Activated T-cell treated with anti-CD3 and anti-CD28 coated beads, Interleukin-2, amount 50 U/mL, for 4 hours (primary cell): ENCODE data around the gene SCAMP4. TPM values are rescaled to one million over a fixed set of nuclear protein-coding genes. Genes with fewer than 3 reads are reported as not detected.

Experiments
- ATAC-seq, 2 donors: fragments of 200-7000 bp; cut with Tn5 transposase; one replicate each; pipeline ENCODE4 v1.10.0; 2021
- DNase-seq: peaks from one replicate; pipeline ENCODE4 v3.0.0-alpha.2; 2020
- H3K27me3 Mint-ChIP-seq: one replicate; pipeline ENCODE4 v1.8.0; 2021; ENCODE audit warnings: low read depth, mixed read lengths
- H3K36me3 Mint-ChIP-seq: one replicate; pipeline ENCODE4 v1.8.0; 2022; ENCODE audit warnings: mixed read lengths; ENCODE audit not compliant: insufficient read depth
- H3K4me1 Mint-ChIP-seq: one replicate; pipeline ENCODE4 v1.8.0; 2021; ENCODE audit warnings: low read depth, mixed read lengths
- H3K4me3 Mint-ChIP-seq: one replicate; pipeline ENCODE4 v1.8.0; 2021; ENCODE audit warnings: mild to moderate bottlenecking, moderate library complexity, mixed read lengths
- H3K9me3 Mint-ChIP-seq: one replicate; pipeline ENCODE4 v1.8.0; 2021; ENCODE audit warnings: mixed read lengths
- total RNA-seq, 3 donors: library from RNA; stranded (reverse); gene quantifications; one replicate each; pipeline ENCODE4 v1.2.1, GENCODE V29; 2021

Gene SCAMP4, protein sequence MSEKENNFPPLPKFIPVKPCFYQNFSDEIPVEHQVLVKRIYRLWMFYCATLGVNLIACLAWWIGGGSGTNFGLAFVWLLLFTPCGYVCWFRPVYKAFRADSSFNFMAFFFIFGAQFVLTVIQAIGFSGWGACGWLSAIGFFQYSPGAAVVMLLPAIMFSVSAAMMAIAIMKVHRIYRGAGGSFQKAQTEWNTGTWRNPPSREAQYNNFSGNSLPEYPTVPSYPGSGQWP
- 10 to 100 TPM; 37.2 to 40.3 (median 39.4) TPM for total RNA-seq

DNA sequence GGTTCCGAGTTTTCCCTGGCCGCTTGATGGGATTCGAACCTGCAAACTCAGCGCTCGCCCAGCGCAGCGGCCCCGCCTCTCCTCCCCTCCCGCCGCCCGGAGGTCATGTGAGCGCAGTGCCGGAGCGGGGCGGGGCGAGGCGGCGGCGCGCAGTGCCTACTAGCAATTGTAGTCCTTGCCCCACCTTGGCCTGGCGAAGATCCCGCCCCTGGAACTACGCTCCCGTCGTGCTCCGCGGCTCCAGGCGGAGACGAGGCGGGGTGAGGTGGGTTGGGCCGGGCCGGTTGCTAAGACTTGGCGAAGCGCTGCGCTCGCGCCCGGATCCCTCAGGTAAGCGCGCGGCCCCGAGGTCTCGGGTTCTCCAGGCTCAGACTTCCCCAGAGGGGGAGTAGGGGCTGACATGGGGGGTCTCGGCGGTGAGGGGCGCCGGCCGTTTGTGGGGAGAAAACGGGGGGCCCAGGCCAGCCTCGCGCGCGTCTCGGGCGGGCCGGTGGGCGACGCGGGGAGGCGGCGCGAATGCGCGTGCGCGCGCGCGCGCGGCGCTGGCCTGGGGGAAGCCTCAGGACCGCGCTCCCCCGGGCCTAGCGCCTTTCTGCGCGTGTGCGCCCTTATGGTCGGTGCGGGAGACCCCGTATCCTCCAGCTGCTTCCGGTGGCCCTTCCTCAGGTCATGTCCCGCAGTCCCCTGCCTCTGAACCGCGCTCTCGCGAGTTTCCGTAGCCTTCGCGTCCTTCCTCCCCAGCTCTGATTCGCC is at the start of gene SCAMP4, which contains the start of gene ADAT3:
Gene SCAMP4, plus strand, starts transcription at position 290 of the 753 bp plus-strand sequence. CDS start 9,621 bp downstream, outside the sequence.
Gene ADAT3, plus strand, starts transcription at position 290 of the 753 bp plus-strand sequence. CDS start 6,649 bp downstream, outside the sequence.
- peaks cover 30% of the 10 kb centered on the region for H3K4me1 Mint-ChIP-seq
- H3K36me3 Mint-ChIP-seq: no peaks in the 10 kb centered on the region
- no peaks in the 10 kb centered on the region for H3K9me3 Mint-ChIP-seq
- ATAC-seq: peak; percentile 97 to 99
- H3K27me3 Mint-ChIP-seq: no peaks in the 10 kb centered on the region
- DNase-seq: peak; percentile 97
- H3K4me3 Mint-ChIP-seq: peak within 1 kb of the TSS; percentile 88

DNA sequence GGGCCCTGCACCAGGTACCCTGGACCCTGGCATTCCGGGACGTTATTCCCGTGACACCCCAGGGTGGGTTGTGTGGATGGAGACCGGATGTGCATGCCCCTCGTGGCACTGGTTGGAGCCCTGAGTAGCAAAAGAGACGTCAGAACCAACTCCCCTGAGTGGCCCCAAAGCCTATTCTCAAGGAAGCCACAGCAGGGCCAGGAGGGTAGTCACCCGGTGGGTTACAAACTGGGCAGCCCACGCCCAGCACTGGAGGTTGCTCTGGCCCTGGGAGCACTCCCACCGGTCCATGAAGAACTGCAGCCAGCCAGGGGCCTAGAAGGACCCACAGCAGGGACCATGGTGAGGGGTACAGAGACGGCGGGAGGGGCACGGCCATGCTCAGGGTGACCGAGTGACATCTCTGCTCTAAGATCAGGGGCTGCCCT is 49.4 kb upstream of the SCAMP4 start:
- no peak for DNase-seq
- H3K9me3 Mint-ChIP-seq: no peaks in the 10 kb centered on the region
- H3K36me3 Mint-ChIP-seq: peaks cover 2% of the 10 kb centered on the region
- ATAC-seq: peak; percentile 22 to 28
- H3K27me3 Mint-ChIP-seq: no peaks in the 10 kb centered on the region
- peaks cover 59% of the 10 kb centered on the region for H3K4me1 Mint-ChIP-seq
- H3K4me3 Mint-ChIP-seq: peak overlapping the region; percentile 78

DNA sequence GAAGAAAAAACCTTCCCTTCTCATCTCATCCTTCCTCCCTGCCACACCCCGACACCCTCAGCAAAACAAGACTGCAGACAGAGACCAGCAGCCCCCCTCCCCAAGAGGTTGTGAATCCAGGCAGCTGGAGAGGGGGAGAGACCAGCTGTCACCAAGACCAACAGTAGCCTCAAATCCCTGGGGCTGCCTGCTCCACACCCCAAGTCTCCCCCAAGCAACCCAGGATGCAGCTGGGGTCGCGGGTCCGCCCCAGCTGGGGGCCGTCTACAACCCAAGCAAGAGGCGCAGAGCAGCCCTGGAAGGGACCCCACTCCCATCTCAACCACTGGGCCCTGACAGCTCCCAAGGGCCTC is 48.9 kb upstream of the SCAMP4 start:
- no peak for ATAC-seq
- no peaks in the 10 kb centered on the region for H3K9me3 Mint-ChIP-seq
- no peaks in the 10 kb centered on the region for H3K27me3 Mint-ChIP-seq
- DNase-seq: no peak
- peak overlapping the region; percentile 78 for H3K4me3 Mint-ChIP-seq
- H3K4me1 Mint-ChIP-seq: peaks cover 59% of the 10 kb centered on the region
- peaks cover 2% of the 10 kb centered on the region for H3K36me3 Mint-ChIP-seq

DNA sequence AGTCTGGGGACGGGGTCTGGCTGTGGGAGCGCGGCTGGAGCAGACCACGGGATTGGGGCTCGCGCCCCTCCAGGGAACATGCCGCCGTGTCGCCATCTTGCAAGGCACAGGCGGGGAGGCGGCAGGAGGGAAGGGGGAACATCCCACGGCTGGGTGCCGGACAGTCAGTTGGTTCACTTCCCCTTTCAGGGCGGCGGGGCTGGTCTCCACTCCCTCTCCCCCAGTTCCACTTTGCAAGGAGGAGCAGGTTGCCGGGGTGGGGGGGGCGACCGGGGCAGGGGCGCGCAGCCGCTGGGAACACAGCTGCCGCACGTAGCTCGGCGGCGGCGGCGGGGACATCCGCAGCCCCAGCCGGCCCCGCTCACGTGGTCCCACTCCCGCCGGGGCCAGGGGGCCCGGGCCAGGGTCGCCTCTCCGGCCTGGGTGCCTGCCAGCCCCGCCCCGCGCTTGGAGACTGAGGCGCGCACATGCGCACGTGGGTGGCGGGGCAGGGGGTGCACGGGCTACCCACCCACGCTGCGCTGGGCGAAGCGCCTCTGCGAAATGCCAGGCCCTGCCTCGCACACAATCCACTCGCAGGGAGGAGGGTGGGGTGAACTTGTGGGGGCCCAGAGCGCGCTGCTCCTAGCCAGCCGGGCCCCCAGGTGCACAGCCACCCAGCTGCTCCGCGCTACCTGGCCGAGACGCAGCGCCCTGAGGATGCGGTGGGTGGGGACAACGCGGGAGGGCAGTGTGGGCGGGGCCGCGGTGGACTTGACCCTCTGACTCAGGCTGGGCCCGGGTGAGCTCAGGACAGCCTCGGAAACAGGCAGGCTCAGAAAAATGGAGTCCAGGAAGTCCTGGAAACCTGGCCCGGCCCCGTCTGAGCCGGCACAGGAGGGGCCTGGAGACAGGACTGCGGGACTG is 48.2 kb upstream of the SCAMP4 start:
- Mint-ChIP-seq H3K36me3 (peaks cover 2% of the 10 kb centered on the region), H3K9me3 (no peaks in the 10 kb centered on the region), H3K4me1 (peaks cover 63% of the 10 kb centered on the region), H3K4me3 (peak overlapping the region; percentile 78), H3K27me3 (no peaks in the 10 kb centered on the region)
- ATAC-seq: peak; percentile 5
- peak; percentile 63 for DNase-seq

DNA sequence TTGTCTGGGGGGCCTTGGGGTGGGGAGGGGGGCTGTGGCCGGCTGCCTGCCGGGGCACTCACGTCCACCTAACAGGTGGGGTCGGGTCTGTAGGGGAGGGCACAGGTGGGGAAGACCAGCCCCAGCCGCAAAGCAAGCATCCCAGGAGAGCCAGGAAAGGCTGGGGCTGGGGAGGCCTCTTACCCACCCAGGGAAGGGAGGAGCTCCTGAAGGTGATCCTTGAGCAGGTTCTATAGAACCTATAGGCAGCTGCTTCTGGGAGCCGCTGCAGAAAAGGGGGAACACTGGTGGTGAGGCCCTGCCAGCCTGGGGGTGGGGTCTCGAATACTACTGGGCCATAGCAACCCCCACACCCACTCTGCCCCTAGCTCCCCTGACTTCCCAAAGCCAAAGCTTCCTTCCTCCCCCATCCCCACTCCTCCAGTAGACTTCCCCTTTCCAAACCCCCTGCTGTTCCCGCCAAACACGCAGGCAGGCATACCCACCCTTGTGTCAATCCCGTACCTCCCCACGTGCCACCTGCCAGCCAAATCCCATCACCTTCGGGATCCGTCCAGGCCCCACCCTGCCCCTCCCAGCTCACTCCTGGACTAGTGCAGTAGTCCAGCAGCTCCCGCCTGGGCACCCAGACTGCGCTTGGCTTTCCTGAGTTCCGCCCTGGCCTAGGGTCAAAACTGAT is 47.4 kb upstream of the SCAMP4 start:
- no peak for ATAC-seq
- Mint-ChIP-seq H3K4me1 (peaks cover 58% of the 10 kb centered on the region), H3K36me3 (peaks cover 2% of the 10 kb centered on the region), H3K9me3 (no peaks in the 10 kb centered on the region), H3K27me3 (no peaks in the 10 kb centered on the region), H3K4me3 (peak overlapping the region; percentile 66)
- no peak for DNase-seq

DNA sequence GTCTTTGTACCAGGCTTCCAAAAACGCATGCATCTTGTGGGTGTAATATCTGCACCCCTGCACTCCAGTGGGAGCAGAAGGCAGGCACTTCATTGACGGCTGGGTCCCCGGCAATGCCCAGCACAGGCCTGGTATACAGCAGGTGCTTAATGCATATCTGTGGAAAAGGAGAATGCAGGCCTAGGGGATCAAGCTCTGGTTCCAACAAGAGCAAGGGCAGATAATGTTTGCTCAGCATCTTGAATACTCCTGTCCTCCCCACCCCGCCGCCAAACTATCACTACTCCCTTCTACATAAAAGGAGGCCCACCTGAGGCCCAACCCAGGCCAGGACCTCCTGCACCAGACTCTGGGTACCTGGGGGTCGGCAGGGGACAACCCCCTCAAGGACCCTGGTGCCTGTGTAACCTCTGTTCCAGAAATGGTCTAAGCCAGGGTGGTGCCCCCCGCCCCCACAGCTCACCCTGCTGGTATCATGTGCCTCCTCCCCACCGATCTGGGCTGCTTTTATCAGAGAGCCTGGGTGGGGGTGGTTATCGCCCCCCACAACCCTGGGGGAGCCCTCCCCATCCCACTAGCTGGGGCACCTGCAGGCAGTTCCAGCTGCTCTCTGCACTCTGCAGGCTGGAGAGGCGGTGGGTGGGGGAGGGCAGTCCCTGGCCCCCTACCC is 46.7 kb upstream of the SCAMP4 start:
- no peak for DNase-seq
- Mint-ChIP-seq H3K4me1 (peaks cover 52% of the 10 kb centered on the region), H3K27me3 (no peaks in the 10 kb centered on the region)

DNA sequence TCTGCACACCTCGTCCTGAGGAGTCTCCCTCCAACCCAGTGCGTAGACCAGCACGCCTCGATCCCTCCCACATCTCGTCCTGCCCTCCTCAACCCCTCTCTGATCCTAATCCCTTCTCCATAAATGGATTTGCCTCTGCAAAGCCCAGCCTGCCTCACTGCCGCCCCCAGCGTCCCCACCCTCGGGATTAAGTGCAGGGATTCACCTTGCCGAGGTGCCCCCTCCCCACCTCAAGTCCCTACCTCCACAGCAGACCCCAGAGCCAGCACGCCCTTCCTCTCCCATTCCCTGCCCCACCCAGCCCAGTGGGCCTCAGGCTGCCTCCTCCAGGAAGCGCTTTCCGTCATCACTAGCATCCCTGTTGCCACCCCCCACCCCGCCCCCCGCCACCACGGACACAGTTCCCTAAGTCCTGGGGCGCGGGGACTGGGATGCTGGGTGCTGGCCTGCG is 45.8 kb upstream of the SCAMP4 start:
- H3K4me3 Mint-ChIP-seq: peak overlapping the region; percentile 44
- ATAC-seq: no peak
- no peaks in the 10 kb centered on the region for H3K36me3 Mint-ChIP-seq
- no peak for DNase-seq
- H3K9me3 Mint-ChIP-seq: no peaks in the 10 kb centered on the region
- H3K4me1 Mint-ChIP-seq: peaks cover 52% of the 10 kb centered on the region
- no peaks in the 10 kb centered on the region for H3K27me3 Mint-ChIP-seq

More for the DNA sequence above, 46.7 kb upstream of the SCAMP4 start:
- no peak for ATAC-seq
- no peaks in the 10 kb centered on the region for H3K9me3 Mint-ChIP-seq
- H3K4me3 Mint-ChIP-seq: peak overlapping the region; percentile 33
- H3K36me3 Mint-ChIP-seq: no peaks in the 10 kb centered on the region

DNA sequence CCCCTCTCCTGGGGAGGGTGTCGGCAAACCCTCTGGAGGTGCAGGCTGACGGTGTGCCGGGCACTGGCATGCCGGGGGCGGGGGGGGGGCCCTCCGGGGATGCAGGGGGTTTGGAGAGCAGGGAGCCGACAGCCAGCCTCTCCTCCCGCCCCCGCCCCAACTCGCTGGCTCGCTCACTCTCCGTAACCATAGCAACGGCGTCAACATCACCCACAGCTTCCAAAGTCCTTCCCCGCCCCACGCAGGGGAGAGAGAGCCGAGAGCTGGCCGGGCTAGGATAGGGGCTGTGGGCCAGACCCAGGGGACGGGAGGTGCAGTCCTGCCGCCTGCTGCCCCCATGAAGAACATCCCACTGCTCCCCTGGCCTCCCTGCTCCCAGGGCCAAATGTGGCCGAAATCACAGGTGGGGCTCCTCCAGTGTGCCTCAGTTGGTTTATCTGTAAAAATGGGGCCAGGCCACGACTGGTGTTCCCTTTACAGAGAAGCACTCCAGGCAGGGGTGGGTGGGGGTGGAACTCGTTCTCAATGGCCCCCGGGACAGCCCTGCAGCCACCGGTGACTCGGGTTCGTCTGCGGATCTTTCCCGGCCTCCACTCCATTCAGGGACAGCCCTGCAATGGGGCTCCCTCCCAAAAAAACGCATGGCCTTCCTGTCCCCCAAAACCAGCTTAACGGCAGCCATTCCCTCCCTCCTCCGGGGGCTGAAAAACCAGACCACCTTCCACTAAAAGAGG is 45.0 kb upstream of the SCAMP4 start:
- ATAC-seq (no peak), DNase-seq (peak; percentile 55)
- Mint-ChIP-seq H3K27me3 (no peaks in the 10 kb centered on the region), H3K9me3 (no peaks in the 10 kb centered on the region), H3K36me3 (no peaks in the 10 kb centered on the region), H3K4me3 (peak overlapping the region; percentile 98), H3K4me1 (peaks cover 44% of the 10 kb centered on the region)

DNA sequence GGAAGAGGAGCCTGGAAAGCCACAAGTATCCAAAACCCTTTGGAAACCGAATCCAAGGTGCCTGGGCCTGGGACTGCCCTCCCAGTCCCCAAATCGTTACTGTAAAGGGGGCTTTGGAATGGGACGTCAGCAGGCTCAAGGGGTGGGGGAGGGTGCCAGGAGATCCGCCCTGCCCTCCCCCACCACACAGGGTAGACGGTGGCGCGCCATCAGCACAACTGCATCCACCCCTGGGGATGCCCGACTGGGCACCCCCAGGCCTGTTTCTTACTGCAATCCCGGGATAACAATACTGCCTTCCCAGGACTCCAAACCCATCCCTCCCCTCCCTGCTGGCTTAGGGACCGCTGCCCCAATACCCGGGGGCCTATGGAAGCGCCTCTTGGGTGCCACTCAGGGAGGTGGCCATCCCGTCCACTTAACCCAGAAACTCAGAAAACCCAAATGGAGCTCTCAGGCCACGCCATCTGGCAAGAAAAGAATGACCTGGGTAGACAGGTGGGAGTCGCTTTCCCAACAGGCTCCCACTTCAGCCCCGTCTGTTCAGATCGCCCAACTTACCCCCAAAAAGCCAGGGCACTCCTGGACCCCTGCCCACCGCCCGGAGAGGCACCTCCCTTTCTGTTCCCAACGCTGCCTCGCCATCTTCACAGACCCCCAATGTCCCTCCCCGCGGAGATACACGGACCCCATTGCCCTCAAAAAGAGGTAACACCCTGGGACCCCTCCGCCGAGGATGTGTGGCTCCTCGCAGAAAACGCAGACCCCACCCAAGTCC is 44.2 kb upstream of the SCAMP4 start:
- ATAC-seq (no peak), DNase-seq (no peak)
- Mint-ChIP-seq H3K4me3 (peak overlapping the region; percentile 98), H3K9me3 (no peaks in the 10 kb centered on the region), H3K27me3 (no peaks in the 10 kb centered on the region), H3K4me1 (peaks cover 40% of the 10 kb centered on the region), H3K36me3 (no peaks in the 10 kb centered on the region)

DNA sequence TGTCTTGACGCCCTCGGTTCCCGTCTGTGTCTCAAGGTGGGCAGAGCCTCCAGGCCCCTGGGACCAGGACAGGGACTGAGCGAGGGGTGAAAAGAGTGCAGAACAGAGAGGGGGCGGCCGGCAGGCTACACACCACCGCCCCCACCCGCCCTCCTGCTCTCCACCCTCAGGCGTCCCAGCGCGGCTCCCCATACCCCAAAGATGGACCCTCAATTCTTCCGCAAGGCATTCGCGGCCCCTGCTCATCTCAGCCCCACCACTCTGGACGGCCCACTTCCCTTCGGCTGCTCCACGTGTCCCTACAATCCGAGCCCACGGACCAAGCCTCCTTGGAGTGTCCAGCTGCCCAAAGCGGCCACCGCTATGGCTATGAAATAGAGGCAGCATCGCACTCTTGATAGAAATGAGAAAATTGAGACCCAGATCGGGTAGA is 43.6 kb upstream of the SCAMP4 start:
- ATAC-seq (no peak), DNase-seq (no peak)
- Mint-ChIP-seq H3K9me3 (no peaks in the 10 kb centered on the region), H3K4me3 (peak overlapping the region; percentile 98), H3K27me3 (no peaks in the 10 kb centered on the region), H3K4me1 (peaks cover 35% of the 10 kb centered on the region), H3K36me3 (no peaks in the 10 kb centered on the region)

DNA sequence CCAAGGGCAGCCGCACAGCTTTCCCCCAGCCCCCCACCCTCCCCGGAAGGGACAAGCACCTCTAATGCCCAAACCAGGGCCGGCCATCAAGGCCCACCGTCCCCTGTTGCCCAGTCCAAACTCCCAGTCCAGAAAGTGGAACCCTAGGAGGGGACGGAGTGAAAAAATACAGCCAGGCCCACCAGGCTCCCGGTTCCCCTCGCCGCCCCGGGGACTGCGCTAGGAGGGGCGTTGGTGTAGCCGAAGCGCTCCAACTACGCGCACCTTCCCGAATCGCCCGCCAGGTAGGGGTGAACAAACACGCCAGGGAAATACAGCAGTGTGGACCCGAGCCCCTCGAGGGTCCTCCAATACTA is 43.2 kb upstream of the SCAMP4 start:
- DNase-seq (no peak), ATAC-seq (no peak)
- Mint-ChIP-seq H3K9me3 (no peaks in the 10 kb centered on the region), H3K36me3 (no peaks in the 10 kb centered on the region), H3K4me1 (peaks cover 35% of the 10 kb centered on the region), H3K27me3 (no peaks in the 10 kb centered on the region), H3K4me3 (peak overlapping the region; percentile 98)
